ENCODE measurements around the gene FLRT1. TPM values are rescaled to one million over a fixed set of nuclear protein-coding genes. Genes with fewer than 3 reads are reported as not detected.

FLRT1 gene
- total RNA-seq (2014; rRNA removed; shearing (Covaris generic)), result not detected in 2 replicates
- 0.01 and 0.06 TPM in 2 replicates for polyA plus RNA-seq (2015; cell fraction: cytosol; rRNA removed)
- polyA plus RNA-seq (2015; cell fraction: nucleus; rRNA removed), result not detected in 2 replicates

- no peak for DNase-seq (ENCODE audit: low read depth)
Measured at GRCh38 chr11:64035576-64035975, at the start of gene FLRT1. Gene FLRT1, plus strand, starts transcription at chr11:64035931. Its CDS starts 80,337 bp downstream, at chr11:64116268.

GRCh38 chr11:63986156-63986931, 49.4 kb upstream of the FLRT1 start, which contains the start of gene OTUB1:
Gene OTUB1, plus strand, starts transcription at chr11:63986438. Its CDS starts 19 bp downstream, at chr11:63986457.
- peak; percentile 88 for DNase-seq (ENCODE audit: low read depth)

GRCh38 chr11:63986932-63987513, 48.7 kb upstream of the FLRT1 start:
- DNase-seq (ENCODE audit: low read depth), result no peak

- DNase-seq (ENCODE audit: low read depth), result no peak
Measured at GRCh38 chr11:63991558-63991957, 44.2 kb upstream of the FLRT1 start.

GRCh38 chr11:63993100-63993499, 42.6 kb upstream of the FLRT1 start:
- DNase-seq (ENCODE audit: low read depth), result no peak

GRCh38 chr11:63993993-63994392, 41.7 kb upstream of the FLRT1 start:
- DNase-seq (ENCODE audit: low read depth), result no peak

- DNase-seq (ENCODE audit: low read depth), result no peak
Measured at GRCh38 chr11:63996512-63996911, 39.2 kb upstream of the FLRT1 start.

- no peak for DNase-seq (ENCODE audit: low read depth)
Measured at GRCh38 chr11:63997104-63997700, 38.5 kb upstream of the FLRT1 start.

- no peak for DNase-seq (ENCODE audit: low read depth)
Measured at GRCh38 chr11:63997801-63998337, 37.9 kb upstream of the FLRT1 start.

- DNase-seq (ENCODE audit: low read depth), result no peak
Measured at GRCh38 chr11:63998558-63999348, 37.0 kb upstream of the FLRT1 start.

- DNase-seq (ENCODE audit: low read depth), result no peak
Measured at GRCh38 chr11:63999349-64000025, 36.2 kb upstream of the FLRT1 start.

GRCh38 chr11:64000026-64000739, 35.5 kb upstream of the FLRT1 start:
- DNase-seq (ENCODE audit: low read depth), result no peak

- DNase-seq (ENCODE audit: low read depth), result no peak
Measured at GRCh38 chr11:64000740-64001483, 34.8 kb upstream of the FLRT1 start.

GRCh38 chr11:64001484-64002420, 34.0 kb upstream of the FLRT1 start:
- no peak for DNase-seq (ENCODE audit: low read depth)

GRCh38 chr11:64003807-64004589, 31.7 kb upstream of the FLRT1 start:
- no peak for DNase-seq (ENCODE audit: low read depth)

GRCh38 chr11:64004590-64004984, 31.1 kb upstream of the FLRT1 start:
- peak; percentile 42 for DNase-seq (ENCODE audit: low read depth)

GRCh38 chr11:64005691-64006090, 30.0 kb upstream of the FLRT1 start:
- DNase-seq (ENCODE audit: low read depth), result no peak
